Measurements from ENCODE around the gene BMP6.
"Not testable (repeated sequence)": the region's sequence is repeated elsewhere in the genome, so short reads cannot be mapped to it uniquely, and the experiment has no call there.

- TF ChIP-seq CTCF (IDR thresholded peaks at IDR 0.05); SMC3 (IDR thresholded peaks at IDR 0.05); PBX3 (IDR thresholded peaks at IDR 0.05); JUNB (IDR thresholded peaks at IDR 0.05); ESRRA (IDR thresholded peaks at IDR 0.05; ENCODE audit: borderline replicate concordance, low read length); CEBPB (IDR thresholded peaks at IDR 0.05): not testable (repeated sequence)
Observed at GRCh38 chr6:7892367-7892766, 166.5 kb downstream of the BMP6 start.
